ENCODE data around the gene SDK1.
"Not testable (repeated sequence)": the region's sequence is repeated elsewhere in the genome, so short reads cannot be mapped to it uniquely, and the experiment has no call there.

SDK1 gene

DNA sequence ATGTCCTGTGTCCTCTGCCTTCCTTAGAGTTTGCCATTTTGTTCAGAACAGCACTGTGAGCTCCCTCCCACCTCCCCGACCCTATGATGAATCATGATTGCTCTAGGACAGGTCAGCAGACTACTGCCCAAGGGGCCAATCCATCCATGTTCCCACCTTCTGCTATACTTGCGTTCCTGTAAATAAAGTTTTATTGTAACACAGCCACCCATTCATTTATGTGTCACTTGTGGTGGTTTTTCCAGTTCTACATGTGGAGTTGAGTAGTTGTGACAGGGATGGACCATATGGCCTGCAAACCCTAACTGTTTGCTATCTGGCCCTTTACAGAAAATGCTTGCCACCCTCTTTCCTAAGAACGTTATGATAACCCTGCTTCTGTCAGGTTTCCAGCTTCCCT, 387.8 kb downstream of the SDK1 start:
- no peak for DNase-seq

DNA sequence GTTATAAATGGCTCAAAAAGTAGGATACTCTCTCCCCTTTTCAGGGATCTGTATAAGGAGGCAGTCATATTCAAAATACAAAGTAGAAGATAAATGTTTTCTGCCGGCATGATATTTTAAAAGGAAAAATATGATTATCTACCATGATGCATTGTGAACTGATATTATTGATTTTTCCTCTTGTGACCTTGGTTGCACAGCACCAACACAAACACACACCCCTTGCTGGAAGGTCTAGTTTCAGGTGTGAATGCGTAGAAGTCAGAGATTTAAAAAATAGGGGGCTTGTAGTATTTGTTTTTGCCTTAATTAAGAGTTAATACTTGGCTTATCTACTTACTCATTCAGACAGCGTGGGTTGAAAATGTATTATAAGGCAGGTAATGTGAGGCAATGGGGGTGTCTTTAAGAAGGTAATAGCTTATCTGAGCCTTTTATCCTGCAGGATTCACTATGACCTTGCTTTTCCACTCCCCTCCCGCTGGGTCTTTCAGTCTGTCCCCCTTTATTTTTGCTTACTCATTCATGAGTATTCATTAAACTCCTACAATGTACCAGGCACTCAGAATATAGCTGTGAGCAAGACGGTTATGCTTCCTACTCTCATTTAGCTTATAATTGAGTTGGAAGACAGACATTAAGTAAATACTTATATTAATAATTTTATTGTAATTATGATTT, 390.6 kb downstream of the SDK1 start:
- no peak for DNase-seq

- DNase-seq, result no peak
Measured at GRCh38 chr7:3695602-3696001, 394.6 kb downstream of the SDK1 start.

GRCh38 chr7:3696113-3696512, 395.1 kb downstream of the SDK1 start:
- no peak for DNase-seq

DNA sequence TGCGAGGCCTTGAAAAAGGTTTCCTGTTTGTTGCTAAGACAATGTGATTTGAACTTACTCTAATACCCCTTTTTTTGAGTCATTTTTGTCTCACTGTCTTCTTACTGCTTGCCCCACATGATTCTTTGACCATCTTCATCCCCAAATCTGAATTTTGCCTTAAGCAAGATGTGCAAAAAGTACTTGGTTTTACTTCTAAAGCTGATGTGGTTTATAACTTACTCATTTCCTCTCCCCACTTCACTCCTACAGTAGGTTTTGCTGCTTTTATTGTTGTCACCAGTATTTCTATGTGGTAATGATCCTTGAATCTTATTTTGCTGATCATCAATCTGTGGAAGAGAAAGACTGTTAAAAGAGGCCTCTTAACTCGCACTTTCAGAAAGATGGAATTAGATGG, 396.4 kb downstream of the SDK1 start:
- DNase-seq, result no peak

- no peak for DNase-seq
Measured at GRCh38 chr7:3705258-3705657, 404.2 kb downstream of the SDK1 start.

- DNase-seq, result not testable (repeated sequence)
Measured at GRCh38 chr7:3706091-3706490, 405.0 kb downstream of the SDK1 start.

DNA sequence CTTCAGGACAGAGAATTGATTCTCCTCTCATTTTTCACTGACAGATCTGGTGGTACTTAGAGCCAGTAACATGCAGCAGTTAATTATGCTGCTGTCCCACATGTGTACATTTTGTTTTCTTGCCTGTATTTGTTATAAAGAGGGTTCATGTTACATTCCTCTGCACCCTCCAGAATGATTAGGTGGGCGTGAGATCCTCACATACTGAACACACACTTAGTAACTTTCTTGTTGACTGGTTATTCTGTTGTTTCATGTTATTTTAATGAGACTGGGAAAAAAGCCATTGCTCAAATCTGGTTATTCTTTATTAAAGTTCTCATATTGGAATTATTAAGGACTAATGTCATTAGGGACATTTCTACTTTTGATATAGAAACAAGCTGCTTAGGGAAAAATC, 409.1 kb downstream of the SDK1 start:
- no peak for DNase-seq

GRCh38 chr7:3710531-3710930, 409.5 kb downstream of the SDK1 start:
- no peak for DNase-seq

DNA sequence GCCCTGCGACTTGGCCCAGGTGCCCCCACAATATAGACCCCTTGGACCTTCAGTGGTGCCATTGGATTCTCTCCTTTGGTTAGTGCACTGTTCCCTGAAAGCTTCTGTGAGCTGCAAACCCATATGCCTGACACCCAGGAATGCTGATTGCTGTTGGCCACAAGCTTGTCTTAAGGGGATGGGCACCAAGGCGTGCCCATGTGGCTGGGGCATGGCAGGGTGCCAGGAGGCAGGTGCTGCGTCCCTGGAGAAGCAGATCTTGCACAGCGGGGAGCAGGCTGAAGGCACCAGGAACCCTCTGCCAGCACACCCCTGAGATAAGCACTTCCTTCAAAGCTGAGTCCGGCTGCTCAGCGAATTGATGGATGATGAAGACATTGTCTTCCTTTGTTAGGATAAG, 411.8 kb downstream of the SDK1 start:
- no peak for DNase-seq

DNA sequence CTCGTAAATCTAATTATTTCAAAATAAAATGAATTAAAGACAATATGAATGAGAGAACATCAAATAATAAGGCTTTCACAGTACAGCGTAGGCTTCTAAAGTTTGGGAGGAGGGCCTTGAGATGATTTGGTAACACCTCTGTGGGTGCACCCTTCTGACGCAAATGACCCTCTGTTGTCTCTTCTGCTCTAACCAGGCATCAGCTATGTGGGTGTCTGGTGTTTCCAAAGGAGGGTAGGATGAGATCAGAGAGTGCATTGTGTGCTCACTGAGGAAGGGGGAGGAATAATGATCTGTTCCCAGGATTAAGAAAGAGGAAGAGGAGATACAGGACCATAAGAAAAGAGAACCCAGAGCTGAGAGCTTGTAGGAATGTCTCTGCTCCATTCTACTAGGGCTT, 420.4 kb downstream of the SDK1 start:
- no peak for DNase-seq

DNA sequence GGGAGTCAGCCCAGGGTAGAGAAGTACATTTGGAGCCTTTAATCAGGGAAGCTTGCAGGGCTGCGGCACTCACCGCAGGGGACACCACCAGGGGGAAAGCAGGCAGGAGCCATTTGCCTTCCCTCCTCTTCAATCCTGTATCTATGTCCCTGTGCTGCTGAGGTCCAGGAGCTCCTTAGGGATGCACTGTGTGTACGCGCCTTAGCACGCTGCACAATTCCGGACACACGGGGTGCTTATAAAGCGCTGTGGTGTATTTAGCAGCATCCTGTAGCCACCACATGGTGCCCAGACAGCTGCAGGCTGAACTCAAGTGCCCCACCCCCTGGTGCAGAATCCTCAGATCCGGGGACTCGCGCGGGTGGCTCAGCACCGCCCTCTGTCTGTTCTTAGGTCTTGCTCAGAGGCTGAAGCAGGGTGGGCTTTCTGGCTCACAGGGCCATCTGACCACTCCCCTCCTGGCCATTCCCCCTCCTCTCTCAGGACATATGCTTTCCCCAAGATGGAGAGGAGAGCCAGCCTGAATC, 421.4 kb downstream of the SDK1 start:
- DNase-seq, result no peak

DNA sequence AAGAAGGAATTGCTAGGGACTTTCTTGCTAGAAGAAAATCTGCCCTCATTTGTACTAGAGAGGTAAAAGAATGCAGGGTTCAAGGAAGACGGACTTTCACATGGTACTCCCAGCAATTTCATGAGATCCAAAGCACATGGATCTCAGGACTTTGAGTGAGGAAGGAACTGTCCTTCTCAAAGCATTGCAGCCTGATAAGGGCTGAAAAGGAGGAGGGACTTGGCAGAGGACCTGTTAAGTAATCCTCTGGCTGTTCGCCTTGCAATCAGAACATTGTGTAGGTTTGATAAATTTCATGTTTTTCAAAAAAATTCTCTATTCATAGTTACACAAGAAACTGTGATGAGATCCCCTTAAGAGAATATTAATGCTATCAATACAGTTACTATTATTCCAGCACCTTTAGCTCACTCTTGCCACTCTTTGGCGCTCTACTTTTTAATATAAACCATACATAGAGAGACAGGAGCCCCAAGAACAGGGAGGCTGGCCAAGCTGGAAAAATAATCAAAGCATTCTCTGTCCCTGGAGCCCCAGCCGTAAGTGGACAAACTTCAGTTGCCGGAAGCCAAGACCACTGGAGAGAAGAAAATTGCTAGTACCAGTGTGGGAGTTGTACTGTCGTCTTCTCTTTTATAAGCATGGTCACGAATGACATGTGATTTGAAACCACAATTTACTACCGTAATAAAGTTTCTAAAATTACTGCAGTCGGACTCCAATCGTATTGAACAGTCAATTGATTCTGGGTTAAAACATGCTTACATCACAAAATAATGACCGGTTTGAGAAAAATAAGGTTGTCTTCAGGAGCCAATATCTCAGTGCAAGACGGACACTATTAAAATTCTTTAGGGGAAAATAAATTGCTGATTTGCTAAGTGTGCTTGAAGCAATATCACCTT, 424.4 kb downstream of the SDK1 start:
- no peak for DNase-seq

DNA sequence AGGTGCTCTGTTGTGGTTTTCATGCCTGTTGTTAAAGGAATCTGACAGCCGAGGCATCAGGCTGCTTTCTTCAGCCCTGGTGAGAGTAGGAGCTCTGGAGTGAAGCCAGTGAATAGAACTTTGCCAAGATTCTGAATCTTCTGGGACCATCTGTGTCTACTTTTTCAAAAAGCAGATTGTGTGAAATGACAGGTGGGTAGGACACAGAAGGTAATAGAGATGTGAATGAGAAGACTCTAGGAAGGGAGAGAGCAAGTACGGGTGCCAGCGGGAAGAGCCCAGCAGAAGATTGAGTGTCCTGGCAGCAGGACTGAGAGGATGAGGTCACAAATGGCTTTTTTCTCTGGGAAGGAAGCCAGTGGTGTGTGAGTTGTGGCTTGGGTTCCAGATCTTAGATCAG, 429.2 kb downstream of the SDK1 start:
- no peak for DNase-seq

GRCh38 chr7:3732395-3733005, 431.4 kb downstream of the SDK1 start:
- no peak for DNase-seq

DNA sequence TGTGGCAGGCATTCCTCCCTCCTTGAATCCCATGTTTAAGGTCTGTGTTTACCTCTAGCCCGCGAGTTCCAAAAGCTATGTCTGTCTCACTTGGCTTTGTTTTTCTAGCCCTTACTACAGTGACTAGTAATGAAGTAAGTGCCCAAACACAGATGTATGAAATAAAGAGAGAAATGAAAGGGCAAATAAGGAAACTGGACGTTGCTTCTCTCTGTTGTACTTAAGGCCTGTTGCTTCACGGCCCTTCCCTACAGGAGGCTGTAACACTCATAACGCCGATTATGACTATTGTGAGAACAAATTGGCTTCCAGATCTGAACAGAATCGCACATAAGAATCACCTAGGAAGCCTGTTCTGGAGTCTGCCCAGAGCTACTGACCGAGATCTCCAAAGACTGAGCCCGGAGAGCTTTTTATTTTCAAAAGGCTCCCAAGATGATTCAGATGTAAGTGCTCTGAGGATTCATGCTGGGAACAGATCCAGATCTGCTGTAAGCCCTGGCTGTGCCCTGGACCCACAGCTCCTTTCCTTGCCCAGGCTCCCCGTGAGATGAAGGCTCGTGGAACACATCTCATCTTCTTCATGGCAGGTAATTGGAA, 432.6 kb downstream of the SDK1 start:
- no peak for DNase-seq

DNA sequence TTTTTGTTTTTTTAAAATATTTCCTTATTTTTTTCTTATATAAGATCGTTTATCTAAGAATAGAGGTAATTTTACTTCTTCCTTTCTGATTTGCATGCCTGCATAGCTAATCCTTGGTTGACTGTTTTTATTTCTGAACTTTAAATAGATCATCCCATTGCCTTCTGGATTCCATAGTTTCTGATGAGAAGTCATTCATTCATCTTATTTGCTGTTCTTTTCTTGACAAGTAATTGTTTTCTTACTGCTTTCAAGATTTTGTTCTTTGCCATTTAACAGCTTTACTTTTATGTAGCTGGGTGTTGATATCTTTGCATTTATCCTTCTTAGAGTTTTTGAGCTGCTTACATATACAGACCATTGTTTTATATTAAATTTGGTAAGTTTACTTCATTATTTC, 437.9 kb downstream of the SDK1 start:
- DNase-seq, result no peak

- DNase-seq, result no peak
Measured at GRCh38 chr7:3739983-3740382, 438.9 kb downstream of the SDK1 start.

DNA sequence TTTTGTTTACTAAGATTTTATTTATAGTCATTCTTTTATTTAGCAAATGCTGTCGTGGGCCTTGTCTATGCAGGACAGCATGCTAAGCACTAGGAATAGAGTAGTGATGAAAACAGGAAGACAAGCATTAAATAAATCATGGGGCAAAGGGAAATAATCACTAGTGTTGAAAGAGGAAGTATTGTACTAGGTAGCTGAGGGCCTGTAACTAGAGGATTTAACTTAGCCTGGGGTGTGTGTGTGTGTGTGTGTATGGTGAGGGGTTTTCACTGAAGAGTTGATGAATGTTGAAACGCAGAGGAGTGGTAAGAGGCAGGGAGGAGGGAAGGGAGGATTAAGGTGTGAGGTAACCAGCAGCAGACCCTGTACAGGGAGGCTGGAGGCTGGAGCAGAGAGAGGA, 446.4 kb downstream of the SDK1 start:
- DNase-seq, result no peak

DNA sequence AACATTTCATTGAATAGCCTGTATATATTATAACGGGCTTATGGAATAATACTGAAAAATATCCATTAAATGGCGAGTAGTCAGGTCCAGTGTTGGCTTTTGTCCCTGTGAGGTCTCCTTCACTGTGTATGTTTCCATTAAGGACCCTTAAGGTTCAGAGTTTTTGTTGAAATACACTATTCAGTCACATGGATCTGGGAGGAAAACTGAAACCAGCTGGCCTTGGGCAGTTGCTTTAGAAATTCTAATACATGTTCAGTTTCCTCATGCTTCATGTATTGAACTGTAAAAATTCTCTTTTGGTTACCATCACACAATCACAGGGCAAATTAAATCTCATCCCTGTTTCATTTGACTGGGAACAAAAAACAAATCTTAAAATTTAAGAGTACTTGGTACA, 447.3 kb downstream of the SDK1 start:
- DNase-seq, result no peak

GRCh38 chr7:3753868-3754267, 452.8 kb downstream of the SDK1 start:
- DNase-seq, result no peak

DNA sequence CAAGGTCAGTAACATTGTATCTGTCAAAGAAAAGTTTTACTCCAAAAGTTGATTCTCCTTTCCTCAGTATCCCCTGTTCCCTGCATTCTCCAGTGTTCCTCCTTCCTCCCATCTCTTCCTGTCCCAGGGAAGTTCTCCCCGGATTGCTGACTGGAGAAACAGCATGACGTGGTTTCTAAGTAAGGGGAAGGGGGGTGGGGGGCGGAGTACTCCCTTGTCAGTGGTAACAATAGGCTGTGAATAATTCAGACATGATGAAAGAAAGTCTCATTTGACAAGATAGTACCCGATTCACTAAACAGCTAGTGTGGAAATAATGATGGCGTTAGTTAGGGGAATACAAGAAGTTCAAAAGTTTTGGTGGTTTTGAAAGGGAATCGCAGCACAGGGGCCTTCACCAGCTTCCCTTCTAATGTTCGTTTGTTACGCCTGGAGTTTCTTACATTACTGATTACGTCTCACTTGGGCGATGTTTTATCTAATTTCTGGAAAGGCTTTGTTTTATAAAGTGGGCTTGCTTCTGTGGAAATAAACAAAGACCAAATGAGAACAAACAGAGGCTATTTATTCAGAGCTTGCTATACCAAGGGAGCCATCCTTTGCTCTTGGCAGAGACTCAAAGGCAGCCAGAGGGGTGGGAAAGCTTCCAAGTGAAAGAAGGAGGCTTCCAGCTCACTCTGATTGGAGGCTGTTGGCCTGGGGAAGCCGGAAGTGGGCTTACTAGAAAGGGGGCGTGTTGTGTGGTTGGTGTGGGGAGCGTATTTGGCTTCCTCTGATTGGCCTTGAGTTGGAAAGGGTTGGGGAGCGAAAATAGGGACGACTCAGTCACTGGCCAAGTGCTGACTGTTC, 453.7 kb downstream of the SDK1 start:
- no peak for DNase-seq
